Left lung (tissue), 10 donors: ENCODE results near the gene DCTPP1. TPM values are rescaled to one million over a fixed set of nuclear protein-coding genes. Genes with fewer than 3 reads are reported as not detected.
A peak's percentile ranks its signal among the peaks of the same experiment; 100 is the strongest.

Experiments used
- ATAC-seq: fragments of 200-7000 bp; cut with Tn5 transposase; one replicate; pipeline ENCODE4 v1.9.1; 2020; ENCODE audit warnings: moderate library complexity
- DNase-seq, 4 donors: peaks; one replicate each; pipeline ENCODE4 v3.0.0-alpha.2; 2013 to 2020
- H3K27ac ChIP-seq, 2 donors: fragments of 200-600 bp; sonication (generic) in 1 of 2; one replicate each; pipeline versions ENCODE4 v1.5.0 to v1.8.0; 2020 to 2021
- H3K27me3 ChIP-seq, 2 donors: fragments of 200-600 bp; sonication (generic) in 1 of 2; one replicate each; pipeline versions ENCODE4 v1.5.0 to v1.8.0; 2020 to 2021
- H3K36me3 ChIP-seq, 2 donors: fragments of 200-600 bp; sonication (generic) in 1 of 2; one replicate each; pipeline versions ENCODE4 v1.5.0 to v1.8.0; 2020 to 2021
- H3K4me1 ChIP-seq, 2 donors: fragments of 200-600 bp; one replicate each; pipeline ENCODE4 v1.8.0; 2021
- H3K4me3 ChIP-seq, 2 donors: fragments of 200-600 bp; sonication (generic) in 1 of 2; one replicate each; pipeline versions ENCODE4 v1.5.0 to v1.8.0; 2020 to 2021; ENCODE audit warnings: mild to moderate bottlenecking in 1 of 2
- H3K9me3 ChIP-seq, 2 donors: fragments of 200-600 bp; sonication (generic) in 1 of 2; one replicate each; pipeline versions ENCODE4 v1.5.0 to v1.8.0; 2020 to 2021
- CTCF ChIP-seq, 2 donors: fragments of 200-600 bp; sonication (generic) in 1 of 2; IDR thresholded peaks; one replicate each; pipeline versions ENCODE4 v1.5.0 to v1.8.0; 2021; ENCODE audit warnings: antibody characterized with exemption in 2 of 2
- intact Hi-C, 2 donors: fragments of 100-400 bp; cut with DNase I; formaldehyde crosslinking; loops; one replicate each; pipeline versions ENCODE4 v1.11.2 to v1.14.2; 2022
- polyA plus RNA-seq, 6 donors: library from polyadenylated mRNA; unstranded; fragments of 120-200 nt; gene quantifications; one replicate each; pipeline ENCODE4 v1.2.1, GENCODE V29; 2013; ENCODE audit not compliant: insufficient read length in 6 of 6
- total RNA-seq, 2 donors: library from RNA; stranded (reverse); fragmentation: NEBNext Ultra II Directional; extraction: Animal tissue kit (Norgen Biotek cat#: 25700); gene quantifications; one replicate each; pipeline ENCODE4 v1.2.1, GENCODE V29; 2021
- donor health status: DM: no; HTN: yes; CAD: no.
- donor health status: DM: no; HTN: no; CAD: no.

The DCTPP1 gene
- total and polyA plus RNA-seq, 8 donors = 26.2 to 49.3 (median 37.0) TPM

- Histone ChIP-seq H3K4me3 (no peak overlapping the region), H3K4me1 (peaks cover 0 to 17% of the 10 kb centered on the region in 2 donors), H3K27ac (no peak overlapping the region), H3K27me3 (no peaks in the 10 kb centered on the region), H3K9me3 (no peaks in the 10 kb centered on the region), H3K36me3 (peaks cover 0 to 46% of the 10 kb centered on the region in 2 donors)
- intact Hi-C loops = no loop called here
- ATAC-seq (no peak), DNase-seq (no peak)
- no peak for TF ChIP-seq CTCF (IDR thresholded peaks at IDR 0.05)
Observed at GRCh38 chr16:30421010-30421409, 8.8 kb downstream of the DCTPP1 start.

- H3K36me3 ChIP-seq = peaks cover 0 to 33% of the 10 kb centered on the region in 2 donors
- intact Hi-C loops = no loop called here
- ATAC-seq (no peak), DNase-seq (no peak)
- peak overlapping the region; percentile 48 to 61 for H3K4me3 ChIP-seq
- TF ChIP-seq CTCF (IDR thresholded peaks at IDR 0.05) = no peak
- peak overlapping the region; percentile 79 to 87 for H3K27ac ChIP-seq
- H3K27me3 ChIP-seq = no peaks in the 10 kb centered on the region
- peaks cover 0 to 17% of the 10 kb centered on the region in 2 donors for H3K4me1 ChIP-seq
- no peaks in the 10 kb centered on the region for H3K9me3 ChIP-seq
Observed at GRCh38 chr16:30418350-30419181, 11.3 kb downstream of the DCTPP1 start.

- no peaks in the 10 kb centered on the region for H3K9me3 ChIP-seq
- TF ChIP-seq CTCF (IDR thresholded peaks at IDR 0.05) = no peak
- H3K27ac ChIP-seq = peak overlapping the region; percentile 79 to 87
- DNase-seq = peak; percentile 85 to 96 (median 93)
- ATAC-seq = peak; percentile 96
- peak overlapping the region; percentile 48 to 61 for H3K4me3 ChIP-seq
- H3K4me1 ChIP-seq = peaks cover 0 to 17% of the 10 kb centered on the region in 2 donors
- intact Hi-C loops = no loop called here
- no peaks in the 10 kb centered on the region for H3K27me3 ChIP-seq
- H3K36me3 ChIP-seq = peaks cover 0 to 28% of the 10 kb centered on the region in 2 donors
Observed at GRCh38 chr16:30417529-30418349, 12.1 kb downstream of the DCTPP1 start.

GRCh38 chr16:30416624-30417528 lies 13.0 kb downstream of the DCTPP1 start:
- no peak for DNase-seq
- Histone ChIP-seq H3K27me3 (no peaks in the 10 kb centered on the region), H3K27ac (peak overlapping the region; percentile 79 to 87), H3K36me3 (peaks cover 0 to 25% of the 10 kb centered on the region in 2 donors), H3K9me3 (no peaks in the 10 kb centered on the region), H3K4me1 (peaks cover 0 to 17% of the 10 kb centered on the region in 2 donors), H3K4me3 (peak overlapping the region; percentile 48 to 61)
- ATAC-seq = no peak
- TF ChIP-seq CTCF (IDR thresholded peaks at IDR 0.05) = no peak
- intact Hi-C loops = no loop called here
